Sigmoid colon (tissue), 7 donors: ENCODE results near the gene TEX261. TPM values are rescaled to one million over a fixed set of nuclear protein-coding genes. Genes with fewer than 3 reads are reported as not detected.
A peak's percentile ranks its signal among the peaks of the same experiment; 100 is the strongest.

Experiments
- DNase-seq: peaks from one replicate; pipeline ENCODE4 v3.0.0-alpha.2; 2019
- H3K27ac ChIP-seq, 4 donors: fragments of 200-600 bp; sonication (generic); one replicate each; pipeline ENCODE4 v1.5.1; 2016 to 2019; ENCODE audit warnings: mild to moderate bottlenecking in 1 of 4
- H3K27me3 ChIP-seq, 3 donors: fragments of 200-600 bp; sonication (generic); one replicate each; pipeline ENCODE4 v1.5.1; 2019; ENCODE audit warnings: mild to moderate bottlenecking in 1 of 3
- H3K36me3 ChIP-seq, 4 donors: fragments of 200-600 bp; sonication (generic); one replicate each; pipeline ENCODE4 v1.5.1; 2016 to 2019
- H3K4me1 ChIP-seq, 4 donors: fragments of 200-600 bp; sonication (generic); one replicate each; pipeline ENCODE4 v1.5.1; 2017 to 2019
- H3K4me3 ChIP-seq, 4 donors: fragments of 200-600 bp; sonication (generic); one replicate each; pipeline ENCODE4 v1.5.1; 2017 to 2019; ENCODE audit warnings: mild to moderate bottlenecking in 2 of 4, moderate library complexity in 1 of 4
- H3K9me3 ChIP-seq, 4 donors: fragments of 200-600 bp in 3 of 4; sonication (generic) in 3 of 4; one replicate each; pipeline versions ENCODE4 v1.5.1 to v1.6.1; 2013 to 2019
- CTCF ChIP-seq, 4 experiments: fragments of 450-650 bp in 3 of 4; fragments of 200-600 bp in 1 of 4; IDR thresholded peaks; one replicate each; pipeline ENCODE4 v1.5.1; 2016 to 2019; ENCODE audit warnings: antibody characterized with exemption in 4 of 4, mild to moderate bottlenecking in 3 of 4, moderate library complexity in 2 of 4
- EP300 ChIP-seq, 4 donors: sonication (generic); formaldehyde crosslinking; IDR thresholded peaks; one replicate each; pipeline ENCODE4 v1.6.1; 2017; ENCODE audit warnings: antibody characterized with exemption in 4 of 4
- POLR2A ChIP-seq, 2 donors: fragments of 450-650 bp; IDR thresholded peaks; one replicate each; pipeline ENCODE4 v1.6.1; 2016; ENCODE audit warnings: antibody characterized with exemption in 2 of 2, mild to moderate bottlenecking in 2 of 2, moderate library complexity in 2 of 2
- POLR2AphosphoS5 ChIP-seq, 4 donors: sonication (generic); formaldehyde crosslinking; IDR thresholded peaks; one replicate each; pipeline ENCODE4 v1.6.1; 2017; ENCODE audit warnings: antibody characterized with exemption in 4 of 4
- WGBS, 2 donors: extraction: QIAGEN DNeasy Blood & Tissue Kit; methylation state at CpG; one replicate each; pipeline ENCODE4 v1.1.7; 2013; 5-methylcytosine and 5-hydroxymethylcytosine counted together
- intact Hi-C: fragments of 100-400 bp; cut with DNase I; formaldehyde crosslinking; loops from one replicate; pipeline ENCODE4 v1.15.1; 2023
- polyA plus RNA-seq, 3 donors: library from polyadenylated mRNA; stranded (reverse); fragments of 200-250 nt; gene quantifications; one replicate each; pipeline ENCODE4 v1.2.3, GENCODE V29; 2013
- total RNA-seq, 4 donors: library from RNA; depleted of rRNA; stranded (reverse); fragments of >200 nt; gene quantifications; one replicate each; pipeline ENCODE4 v1.1.0, GENCODE V29; 2016
- donor health status: healthy with polysubstance abuse.
- donor health status: Bipolar disorder and iron deficiency.
- donor health status: healthy.

Gene TEX261
- total and polyA plus RNA-seq, 7 donors = 12.0 to 47.6 (median 21.3) TPM

- WGBS, 2 donors = 87 to 97% methylated on average over 5 of the region's 5 CpGs
- DNase-seq = peak; percentile 43
- peaks cover 13 to 62% (median 47%) of the 10 kb centered on the region in 4 donors for H3K36me3 ChIP-seq
- H3K4me1 ChIP-seq = peaks cover 0 to 33% (median 26%) of the 10 kb centered on the region in 4 donors
- H3K27me3 ChIP-seq = no peaks in the 10 kb centered on the region
- intact Hi-C loops = no loop called here
- no peak overlapping the region for H3K4me3 ChIP-seq
- no peaks in the 10 kb centered on the region for H3K9me3 ChIP-seq
- TF ChIP-seq POLR2A (IDR thresholded peaks at IDR 0.05) (no peak), CTCF (IDR thresholded peaks at IDR 0.05) (no peak), EP300 (IDR thresholded peaks at IDR 0.05) (no peak), POLR2AphosphoS5 (IDR thresholded peaks at IDR 0.05) (no peak)
- H3K27ac ChIP-seq = no peak overlapping the region
Measured at GRCh38 chr2:70991142-70991541, 3.5 kb downstream of the TEX261 start.

GRCh38 chr2:70990216-70990615, 4.5 kb downstream of the TEX261 start:
- intact Hi-C loops = no loop called here
- H3K4me3 ChIP-seq = no peak overlapping the region
- peak; percentile 14 for DNase-seq
- TF ChIP-seq EP300 (IDR thresholded peaks at IDR 0.05) = no peak
- no peak for TF ChIP-seq POLR2AphosphoS5 (IDR thresholded peaks at IDR 0.05)
- TF ChIP-seq POLR2A (IDR thresholded peaks at IDR 0.05) = no peak
- no peak for TF ChIP-seq CTCF (IDR thresholded peaks at IDR 0.05)
- H3K36me3 ChIP-seq = peaks cover 13 to 70% (median 49%) of the 10 kb centered on the region in 4 donors
- no peaks in the 10 kb centered on the region for H3K9me3 ChIP-seq
- H3K4me1 ChIP-seq = peaks cover 0 to 28% (median 21%) of the 10 kb centered on the region in 4 donors
- 82 to 91% methylated on average over 5 of the region's 5 CpGs for WGBS, 2 donors
- H3K27me3 ChIP-seq = no peaks in the 10 kb centered on the region
- no peak overlapping the region for H3K27ac ChIP-seq

- TF ChIP-seq EP300 (IDR thresholded peaks at IDR 0.05) (no peak), POLR2AphosphoS5 (IDR thresholded peaks at IDR 0.05) (no peak), POLR2A (IDR thresholded peaks at IDR 0.05) (no peak), CTCF (IDR thresholded peaks at IDR 0.05) (no peak)
- intact Hi-C loops = no loop called here
- Histone ChIP-seq H3K27ac (no peak overlapping the region), H3K9me3 (no peaks in the 10 kb centered on the region), H3K4me1 (peaks cover 0 to 32% (median 17%) of the 10 kb centered on the region in 4 donors), H3K27me3 (no peaks in the 10 kb centered on the region), H3K36me3 (peaks cover 13 to 70% (median 49%) of the 10 kb centered on the region in 4 donors), H3K4me3 (no peak overlapping the region)
- 92 to 93% methylated on average over 16 of the region's 16 CpGs for WGBS, 2 donors
- peak; percentile 48 for DNase-seq
Measured at GRCh38 chr2:70988726-70989648, 5.7 kb downstream of the TEX261 start.

- H3K4me3 ChIP-seq = no peak overlapping the region
- peaks cover 0 to 24% (median 8%) of the 10 kb centered on the region in 4 donors for H3K4me1 ChIP-seq
- no peaks in the 10 kb centered on the region for H3K9me3 ChIP-seq
- no peak overlapping the region for H3K27ac ChIP-seq
- peak; percentile 63 for DNase-seq
- no peak for TF ChIP-seq CTCF (IDR thresholded peaks at IDR 0.05)
- TF ChIP-seq POLR2AphosphoS5 (IDR thresholded peaks at IDR 0.05) = no peak
- no peak for TF ChIP-seq EP300 (IDR thresholded peaks at IDR 0.05)
- TF ChIP-seq POLR2A (IDR thresholded peaks at IDR 0.05) = no peak
- peaks cover 13 to 70% (median 49%) of the 10 kb centered on the region in 4 donors for H3K36me3 ChIP-seq
- intact Hi-C loops = no loop called here
- WGBS, 2 donors = 78 to 82% methylated on average over 4 of the region's 4 CpGs
- no peaks in the 10 kb centered on the region for H3K27me3 ChIP-seq
Measured at GRCh38 chr2:70988151-70988550, 6.5 kb downstream of the TEX261 start.
